ENCODE data around the gene STXBP6.
A peak's percentile ranks its signal among the peaks of the same experiment; 100 is the strongest.
"Not testable (repeated sequence)": the region's sequence is repeated elsewhere in the genome, so short reads cannot be mapped to it uniquely, and the experiment has no call there.

STXBP6 gene

DNA sequence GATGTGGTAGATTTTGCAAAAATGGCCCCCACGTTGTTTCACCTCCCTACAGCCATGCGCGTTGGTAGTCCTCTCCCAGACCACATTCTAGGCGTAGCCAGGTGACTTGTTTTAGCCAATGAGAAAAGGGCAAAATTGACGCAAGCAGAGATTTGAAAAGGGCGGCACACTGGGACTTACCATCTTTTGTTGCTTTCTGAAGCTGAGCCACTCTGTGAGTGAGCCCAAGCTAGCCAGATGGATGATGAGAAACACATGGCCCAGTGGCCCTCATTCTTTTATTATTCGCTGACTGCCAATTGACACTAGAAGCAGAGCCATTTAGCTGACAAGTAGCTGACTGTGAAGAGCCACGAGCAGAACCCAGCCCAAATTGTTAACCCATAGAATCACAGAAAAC lies 274.0 kb downstream of the STXBP6 start:
- Mint-ChIP-seq H3K27ac (peak overlapping the region in 1 of 2 donors; percentile 64), H3K9me3 (peaks cover 0 to 4% of the 10 kb centered on the region in 2 donors), H3K4me1 (no peaks in the 10 kb centered on the region), H3K27me3 (peaks cover 32% of the 10 kb centered on the region), H3K4me3 (no peak overlapping the region)
- DNase-seq (no peak), ATAC-seq (no peak)

DNA sequence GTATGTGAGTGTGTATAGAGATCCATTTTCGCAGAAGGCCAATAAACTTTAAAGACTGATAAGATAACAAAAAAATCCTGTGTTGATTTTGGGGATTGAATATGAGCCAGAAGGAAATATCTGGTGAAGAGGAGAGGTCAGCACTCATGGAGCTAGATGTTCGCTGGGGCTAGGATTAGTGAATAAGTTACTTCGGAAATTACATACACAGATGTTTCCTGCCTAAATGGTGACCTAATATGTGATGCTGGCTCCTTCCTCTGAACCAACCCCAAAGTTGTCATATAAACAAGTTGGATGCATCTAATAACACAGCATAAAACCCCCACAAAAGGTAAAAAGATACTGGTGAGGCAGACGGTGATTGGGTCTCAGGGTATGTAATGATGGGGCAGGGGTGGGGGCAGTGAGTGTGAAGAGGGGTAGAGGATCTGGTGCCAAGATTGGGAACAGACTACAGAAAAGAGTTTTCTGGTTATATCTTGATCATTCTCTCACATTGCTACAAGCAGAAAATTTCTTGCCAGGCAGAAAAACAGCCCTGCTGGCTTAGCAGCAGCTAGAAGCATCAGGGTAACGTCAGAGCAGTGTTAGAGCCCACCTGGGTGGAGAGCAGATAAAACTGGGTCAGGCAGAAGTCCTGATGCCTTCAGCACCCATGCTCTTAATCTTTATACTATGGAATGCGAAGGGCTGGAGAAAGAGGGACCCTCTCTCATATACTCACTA lies 275.6 kb downstream of the STXBP6 start:
- Mint-ChIP-seq H3K4me3 (no peak overlapping the region), H3K9me3 (peaks cover 0 to 15% of the 10 kb centered on the region in 2 donors), H3K27ac (peak overlapping the region in 1 of 2 donors; percentile 23), H3K4me1 (no peaks in the 10 kb centered on the region), H3K27me3 (peaks cover 43% of the 10 kb centered on the region)
- ATAC-seq (no peak), DNase-seq (no peak)

- Mint-ChIP-seq H3K27me3 (peaks cover 43% of the 10 kb centered on the region), H3K9me3 (peaks cover 0 to 20% of the 10 kb centered on the region in 2 donors)
- H3K4me1 Mint-ChIP-seq, H3K4me3 Mint-ChIP-seq, DNase-seq, H3K27ac Mint-ChIP-seq, ATAC-seq: not testable (repeated sequence)
Observed at GRCh38 chr14:24773564-24773963, 276.4 kb downstream of the STXBP6 start.

DNA sequence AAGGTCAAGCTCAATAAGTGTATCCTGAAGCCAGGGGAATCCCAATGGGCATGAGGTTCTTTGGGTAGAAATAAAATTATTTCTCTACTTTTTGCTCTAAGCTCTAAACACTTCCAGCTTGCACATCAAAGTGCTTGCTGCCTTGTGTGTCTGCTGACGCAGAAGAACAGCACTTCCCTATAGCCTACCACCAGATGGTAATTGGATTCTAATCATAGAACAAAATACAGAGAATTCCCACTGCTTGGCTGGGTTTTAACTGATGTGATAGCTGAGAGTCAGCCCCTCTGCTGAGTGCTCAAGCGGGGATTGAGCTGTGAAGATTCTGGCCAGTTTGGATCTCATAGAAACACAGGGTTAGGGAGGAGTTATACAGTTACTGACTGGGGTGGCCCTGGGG lies 283.5 kb downstream of the STXBP6 start:
- Mint-ChIP-seq H3K4me3 (no peak overlapping the region), H3K4me1 (no peaks in the 10 kb centered on the region), H3K9me3 (peaks cover 0 to 20% of the 10 kb centered on the region in 2 donors), H3K27me3 (peaks cover 46% of the 10 kb centered on the region), H3K27ac (no peak overlapping the region)
- ATAC-seq (no peak), DNase-seq (no peak)

- Mint-ChIP-seq H3K4me1 (no peaks in the 10 kb centered on the region), H3K9me3 (no peaks in the 10 kb centered on the region), H3K27me3 (peaks cover 22% of the 10 kb centered on the region), H3K27ac (no peak overlapping the region), H3K4me3 (no peak overlapping the region)
- ATAC-seq: no peak
- no peak for DNase-seq
Observed at GRCh38 chr14:24761141-24761540, 288.8 kb downstream of the STXBP6 start.

Data from stimulated activated naive CD8-positive, alpha-beta T cell treated with anti-CD3 and anti-CD28 coated beads, Interleukin-15, amount 100 ng/mL, for 72 hours (primary cell).